ENCODE measurements around the gene DAAM2. TPM values are rescaled to one million over a fixed set of nuclear protein-coding genes. Genes with fewer than 3 reads are reported as not detected.

DAAM2 gene
- total and polyA plus RNA-seq, 9 of the 15 experiments (the other 6 are each of a cell fraction or from before 2014, with no cell fraction given): 0.01 to 0.07 TPM; not detected in 7

DNA sequence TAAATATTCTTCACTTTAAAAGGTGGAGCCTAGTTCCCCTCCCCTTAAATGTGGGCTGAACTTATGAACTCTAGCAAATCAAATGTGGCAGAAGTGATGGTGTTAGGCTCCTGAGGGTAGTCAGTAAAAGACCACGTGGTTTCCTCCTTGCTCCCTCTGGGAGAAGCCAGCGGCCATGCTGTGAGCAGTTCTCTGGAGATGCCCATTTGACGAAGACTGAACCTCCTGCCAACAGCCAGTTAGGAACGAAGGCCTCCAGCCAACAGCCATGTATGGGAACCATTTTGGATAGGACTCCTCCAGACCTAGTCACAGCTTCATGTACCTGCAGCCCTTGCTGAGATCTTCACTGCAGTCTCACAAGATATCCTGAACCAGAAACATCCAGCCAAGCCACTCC, 149.6 kb downstream of the DAAM2 start (continued):
- TF ChIP-seq, protein P1, sequence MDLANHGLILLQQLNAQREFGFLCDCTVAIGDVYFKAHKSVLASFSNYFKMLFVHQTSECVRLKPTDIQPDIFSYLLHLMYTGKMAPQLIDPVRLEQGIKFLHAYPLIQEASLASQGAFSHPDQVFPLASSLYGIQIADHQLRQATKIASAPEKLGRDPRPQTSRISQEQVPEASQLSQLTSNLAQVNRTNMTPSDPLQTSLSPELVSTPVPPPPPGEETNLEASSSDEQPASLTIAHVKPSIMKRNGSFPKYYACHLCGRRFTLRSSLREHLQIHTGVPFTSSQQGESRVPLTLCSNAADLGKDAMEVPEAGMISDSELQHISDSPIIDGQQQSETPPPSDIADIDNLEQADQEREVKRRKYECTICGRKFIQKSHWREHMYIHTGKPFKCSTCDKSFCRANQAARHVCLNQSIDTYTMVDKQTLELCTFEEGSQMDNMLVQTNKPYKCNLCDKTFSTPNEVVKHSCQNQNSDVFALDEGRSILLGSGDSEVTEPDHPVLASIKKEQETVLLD (IDR thresholded peaks at IDR 0.05): no peak
- TF ChIP-seq PHF20 (IDR thresholded peaks at IDR 0.05; ENCODE audit: partially characterized antibody): no peak
- TF ChIP-seq, protein P2, sequence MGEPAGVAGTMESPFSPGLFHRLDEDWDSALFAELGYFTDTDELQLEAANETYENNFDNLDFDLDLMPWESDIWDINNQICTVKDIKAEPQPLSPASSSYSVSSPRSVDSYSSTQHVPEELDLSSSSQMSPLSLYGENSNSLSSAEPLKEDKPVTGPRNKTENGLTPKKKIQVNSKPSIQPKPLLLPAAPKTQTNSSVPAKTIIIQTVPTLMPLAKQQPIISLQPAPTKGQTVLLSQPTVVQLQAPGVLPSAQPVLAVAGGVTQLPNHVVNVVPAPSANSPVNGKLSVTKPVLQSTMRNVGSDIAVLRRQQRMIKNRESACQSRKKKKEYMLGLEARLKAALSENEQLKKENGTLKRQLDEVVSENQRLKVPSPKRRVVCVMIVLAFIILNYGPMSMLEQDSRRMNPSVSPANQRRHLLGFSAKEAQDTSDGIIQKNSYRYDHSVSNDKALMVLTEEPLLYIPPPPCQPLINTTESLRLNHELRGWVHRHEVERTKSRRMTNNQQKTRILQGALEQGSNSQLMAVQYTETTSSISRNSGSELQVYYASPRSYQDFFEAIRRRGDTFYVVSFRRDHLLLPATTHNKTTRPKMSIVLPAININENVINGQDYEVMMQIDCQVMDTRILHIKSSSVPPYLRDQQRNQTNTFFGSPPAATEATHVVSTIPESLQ (CRISPR knock-in tag; IDR thresholded peaks at IDR 0.05): no peak
- no peak for TF ChIP-seq HMG20A (CRISPR knock-in tag; conservative IDR thresholded peaks at IDR 0.05)
- peak; percentile 82 for TF ChIP-seq CXXC5 (CRISPR knock-in tag; IDR thresholded peaks at IDR 0.05)
- TF ChIP-seq FOS (IDR thresholded peaks at IDR 0.05; ENCODE audit: extremely low read depth, insufficient read length): no peak
- TF ChIP-seq PTRF (tag; IDR thresholded peaks at IDR 0.05): peak; percentile 65; the same call in 1 of the 2 replicates
- no peak for TF ChIP-seq RUNX1 (IDR thresholded peaks at IDR 0.05; ENCODE audit: low read depth)
- no peak for TF ChIP-seq ZNF551 (CRISPR knock-in tag; IDR thresholded peaks at IDR 0.05)
- TF ChIP-seq, protein P3, sequence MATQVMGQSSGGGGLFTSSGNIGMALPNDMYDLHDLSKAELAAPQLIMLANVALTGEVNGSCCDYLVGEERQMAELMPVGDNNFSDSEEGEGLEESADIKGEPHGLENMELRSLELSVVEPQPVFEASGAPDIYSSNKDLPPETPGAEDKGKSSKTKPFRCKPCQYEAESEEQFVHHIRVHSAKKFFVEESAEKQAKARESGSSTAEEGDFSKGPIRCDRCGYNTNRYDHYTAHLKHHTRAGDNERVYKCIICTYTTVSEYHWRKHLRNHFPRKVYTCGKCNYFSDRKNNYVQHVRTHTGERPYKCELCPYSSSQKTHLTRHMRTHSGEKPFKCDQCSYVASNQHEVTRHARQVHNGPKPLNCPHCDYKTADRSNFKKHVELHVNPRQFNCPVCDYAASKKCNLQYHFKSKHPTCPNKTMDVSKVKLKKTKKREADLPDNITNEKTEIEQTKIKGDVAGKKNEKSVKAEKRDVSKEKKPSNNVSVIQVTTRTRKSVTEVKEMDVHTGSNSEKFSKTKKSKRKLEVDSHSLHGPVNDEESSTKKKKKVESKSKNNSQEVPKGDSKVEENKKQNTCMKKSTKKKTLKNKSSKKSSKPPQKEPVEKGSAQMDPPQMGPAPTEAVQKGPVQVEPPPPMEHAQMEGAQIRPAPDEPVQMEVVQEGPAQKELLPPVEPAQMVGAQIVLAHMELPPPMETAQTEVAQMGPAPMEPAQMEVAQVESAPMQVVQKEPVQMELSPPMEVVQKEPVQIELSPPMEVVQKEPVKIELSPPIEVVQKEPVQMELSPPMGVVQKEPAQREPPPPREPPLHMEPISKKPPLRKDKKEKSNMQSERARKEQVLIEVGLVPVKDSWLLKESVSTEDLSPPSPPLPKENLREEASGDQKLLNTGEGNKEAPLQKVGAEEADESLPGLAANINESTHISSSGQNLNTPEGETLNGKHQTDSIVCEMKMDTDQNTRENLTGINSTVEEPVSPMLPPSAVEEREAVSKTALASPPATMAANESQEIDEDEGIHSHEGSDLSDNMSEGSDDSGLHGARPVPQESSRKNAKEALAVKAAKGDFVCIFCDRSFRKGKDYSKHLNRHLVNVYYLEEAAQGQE (IDR thresholded peaks at IDR 0.05; ENCODE audit: borderline replicate concordance): no peak
- TF ChIP-seq, protein P3 (CRISPR knock-in tag; IDR thresholded peaks at IDR 0.05; ENCODE audit: low read depth): 0 out of 2 replicates have a peak, but pooled peaks have one; percentile 44
- TF ChIP-seq HIVEP1 (CRISPR knock-in tag; IDR thresholded peaks at IDR 0.05): peak; percentile 89
- TF ChIP-seq WHSC1 (IDR thresholded peaks at IDR 0.05; ENCODE audit: low read length): no peak
- TF ChIP-seq TEAD1 (CRISPR knock-in tag; IDR thresholded peaks at IDR 0.05): peak in 1 of 2 experiments; percentile 64; a peak in 2 of 4 replicates
- TF ChIP-seq, protein P4, sequence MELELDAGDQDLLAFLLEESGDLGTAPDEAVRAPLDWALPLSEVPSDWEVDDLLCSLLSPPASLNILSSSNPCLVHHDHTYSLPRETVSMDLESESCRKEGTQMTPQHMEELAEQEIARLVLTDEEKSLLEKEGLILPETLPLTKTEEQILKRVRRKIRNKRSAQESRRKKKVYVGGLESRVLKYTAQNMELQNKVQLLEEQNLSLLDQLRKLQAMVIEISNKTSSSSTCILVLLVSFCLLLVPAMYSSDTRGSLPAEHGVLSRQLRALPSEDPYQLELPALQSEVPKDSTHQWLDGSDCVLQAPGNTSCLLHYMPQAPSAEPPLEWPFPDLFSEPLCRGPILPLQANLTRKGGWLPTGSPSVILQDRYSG (tag; conservative IDR thresholded peaks at IDR 0.05; ENCODE audit: low read depth): peak; percentile 87
- TF ChIP-seq PTTG1 (tag; IDR thresholded peaks at IDR 0.05; ENCODE audit: low read depth): peak; percentile 67; the same call in 1 of the 2 replicates
- no peak for TF ChIP-seq ZNF561 (CRISPR knock-in tag; conservative IDR thresholded peaks at IDR 0.05)
- no peak for TF ChIP-seq ZNF121 (CRISPR knock-in tag; conservative IDR thresholded peaks at IDR 0.05)
